Fibroblast of villous mesenchyme (primary cell): Measurements from ENCODE around the gene OSBPL10. TPM values are rescaled to one million over a fixed set of nuclear protein-coding genes. Genes with fewer than 3 reads are reported as not detected.

ENCODE experiments used
- DNase-seq: peaks from one replicate; pipeline ENCODE4 v3.0.0-alpha.2; 2010; ENCODE audit warnings: low read depth
- H3K4me3 ChIP-seq: 2 replicates; pipeline ENCODE4 v1.5.1; 2011; ENCODE audit warnings: low read depth, mild to moderate bottlenecking, low read length
- CTCF ChIP-seq: IDR thresholded peaks from 2 replicates; pipeline ENCODE4 v1.5.1; 2012; ENCODE audit warnings: low read depth, mild to moderate bottlenecking, low read length; ENCODE audit not compliant: insufficient read depth
- total RNA-seq: library from RNA; depleted of rRNA; stranded (reverse); fragments of >200 nt; gene quantifications from 2 replicates; pipeline ENCODE4 v1.2.3, GENCODE V29; 2012

OSBPL10 gene
- total RNA-seq, 1 donor: 7.3 TPM

DNA sequence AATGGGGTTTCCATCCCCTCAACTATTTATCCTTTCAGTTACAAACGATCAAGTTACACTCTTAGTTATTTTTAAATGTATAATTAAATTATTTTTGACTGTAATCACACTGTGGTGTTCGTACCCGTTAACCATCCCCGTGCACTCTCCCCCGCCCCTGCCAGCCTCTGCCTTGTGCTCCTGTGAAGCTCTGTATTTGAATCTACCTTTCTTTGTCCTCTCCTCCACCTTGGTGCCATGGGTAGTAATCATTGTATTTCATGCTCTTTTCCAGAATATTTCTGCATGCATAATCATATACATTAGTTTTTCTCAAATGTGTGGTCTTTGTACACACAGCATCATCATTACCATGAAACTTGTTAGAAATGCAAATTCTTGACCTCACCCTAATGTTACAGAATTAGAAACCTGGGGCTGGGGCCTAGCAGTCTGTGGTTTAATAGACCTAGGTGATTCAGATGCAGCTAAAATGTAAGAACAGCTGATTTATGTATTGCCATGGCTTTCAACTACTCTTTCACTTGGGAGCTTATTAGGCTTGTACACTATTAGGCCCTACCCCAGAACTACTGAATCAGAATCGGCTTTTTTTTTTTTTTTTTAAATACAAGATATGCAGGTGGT, 356.9 kb downstream of the OSBPL10 start:
- no peak for DNase-seq
- no peak overlapping the region for H3K4me3 ChIP-seq
- TF ChIP-seq CTCF: no peak

GRCh38 chr3:31622636-31623288, 358.3 kb downstream of the OSBPL10 start:
- no peak for TF ChIP-seq CTCF
- DNase-seq: no peak
- no peak overlapping the region for H3K4me3 ChIP-seq

DNA sequence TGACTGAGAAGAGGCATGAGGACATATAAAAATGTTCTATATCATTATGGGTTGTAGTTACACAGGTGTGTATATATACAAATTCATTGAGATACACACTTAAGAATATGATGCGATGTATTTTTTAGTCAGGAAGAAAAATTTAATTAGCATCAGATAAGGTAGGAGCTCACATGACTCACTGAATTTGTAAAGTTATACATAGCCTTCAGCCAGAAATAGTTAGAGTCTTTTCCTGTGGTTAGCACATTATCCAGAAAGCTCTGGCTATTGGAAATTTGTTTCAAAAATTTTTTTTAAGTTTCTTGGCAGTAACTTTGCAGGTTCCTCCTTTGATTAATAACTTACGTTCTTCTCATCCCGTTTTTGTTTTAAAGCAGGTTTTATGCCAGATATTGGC, 359.7 kb downstream of the OSBPL10 start:
- no peak for TF ChIP-seq CTCF
- H3K4me3 ChIP-seq: no peak overlapping the region
- no peak for DNase-seq

DNA sequence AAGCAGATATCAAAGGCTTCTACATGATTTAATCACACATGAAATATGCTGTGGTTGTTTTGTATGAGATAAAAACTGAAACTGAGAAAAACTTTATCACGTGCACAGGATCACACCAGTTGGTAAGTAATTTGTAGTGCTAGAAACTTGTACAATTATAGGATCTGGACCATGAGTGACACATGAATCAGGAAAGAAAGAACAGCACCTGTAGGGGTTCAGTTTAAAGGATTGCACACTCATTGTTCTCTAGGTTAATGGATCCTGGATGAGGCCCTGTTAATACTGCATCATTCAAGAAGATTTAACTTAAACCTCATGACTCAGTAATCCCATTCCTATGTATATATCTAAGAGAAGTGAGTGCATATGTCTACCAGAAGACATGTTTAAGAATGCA, 360.4 kb downstream of the OSBPL10 start:
- DNase-seq: no peak
- no peak for TF ChIP-seq CTCF
- no peak overlapping the region for H3K4me3 ChIP-seq

DNA sequence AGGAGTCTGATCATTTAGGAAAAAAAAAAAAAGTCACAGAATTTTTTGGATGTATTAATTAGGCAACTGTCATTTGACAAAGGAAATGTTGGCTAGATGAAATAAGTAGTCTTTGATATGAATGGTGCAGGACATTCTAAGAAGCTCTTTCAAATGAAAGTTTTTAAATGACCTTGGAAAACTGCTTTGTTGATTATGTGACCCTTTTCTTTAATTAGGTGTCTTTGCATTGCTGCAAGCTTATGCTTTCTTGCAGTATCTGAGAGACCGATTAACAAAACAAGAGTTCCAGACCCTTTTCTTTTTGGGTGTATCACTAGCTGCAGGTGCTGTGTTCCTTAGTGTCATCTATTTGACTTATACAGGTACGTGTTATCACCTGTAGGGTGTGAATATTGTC, 364.4 kb downstream of the OSBPL10 start:
- DNase-seq: no peak
- TF ChIP-seq CTCF: no peak
- H3K4me3 ChIP-seq: no peak overlapping the region

DNA sequence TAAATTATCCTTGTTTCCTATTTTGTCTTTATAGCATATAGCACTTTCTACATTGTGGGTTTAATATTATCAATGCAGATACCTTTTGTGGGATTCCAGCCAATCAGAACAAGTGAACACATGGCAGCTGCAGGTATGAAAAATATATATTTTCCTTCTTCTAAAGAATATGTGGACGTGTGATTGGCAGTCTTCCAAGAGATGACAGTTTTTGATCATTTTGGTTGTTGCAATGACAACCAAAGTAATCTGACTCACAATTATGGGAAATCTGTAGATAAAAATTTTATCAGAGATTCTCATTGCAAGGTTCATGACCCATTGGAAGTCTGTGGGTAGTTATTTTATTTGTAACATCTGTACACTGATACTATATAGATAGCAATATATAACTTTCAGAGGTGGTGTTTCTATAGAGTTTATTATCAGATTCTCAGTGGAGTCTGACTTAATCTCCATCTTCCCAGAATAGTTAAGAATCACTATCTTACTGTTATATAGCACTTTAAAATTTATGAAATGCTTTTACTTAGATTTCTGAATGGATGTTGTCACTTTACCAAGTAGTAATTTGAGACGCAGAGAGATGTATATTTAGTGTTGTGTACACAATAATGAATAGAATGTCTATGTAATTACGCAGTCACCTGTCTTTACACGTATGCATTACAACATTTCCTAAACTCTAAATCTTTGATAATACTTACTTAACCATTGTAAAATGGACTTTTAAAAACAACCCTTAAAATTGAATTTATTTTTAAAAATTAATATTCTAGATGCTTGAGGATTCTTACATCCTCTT, 365.8 kb downstream of the OSBPL10 start:
- DNase-seq: no peak
- no peak for TF ChIP-seq CTCF
- no peak overlapping the region for H3K4me3 ChIP-seq
